GM19372 (cell line): ENCODE measurements around the gene COL13A1.

Experiments
- ATAC-seq: cut with Tn5 transposase; IDR thresholded peaks from one replicate; pipeline ENCODE4 v1.9.1; 2021; ENCODE audit warnings: mild to moderate bottlenecking, low read depth, moderate library complexity; ENCODE audit not compliant: unreplicated experiment

Gene COL13A1

DNA sequence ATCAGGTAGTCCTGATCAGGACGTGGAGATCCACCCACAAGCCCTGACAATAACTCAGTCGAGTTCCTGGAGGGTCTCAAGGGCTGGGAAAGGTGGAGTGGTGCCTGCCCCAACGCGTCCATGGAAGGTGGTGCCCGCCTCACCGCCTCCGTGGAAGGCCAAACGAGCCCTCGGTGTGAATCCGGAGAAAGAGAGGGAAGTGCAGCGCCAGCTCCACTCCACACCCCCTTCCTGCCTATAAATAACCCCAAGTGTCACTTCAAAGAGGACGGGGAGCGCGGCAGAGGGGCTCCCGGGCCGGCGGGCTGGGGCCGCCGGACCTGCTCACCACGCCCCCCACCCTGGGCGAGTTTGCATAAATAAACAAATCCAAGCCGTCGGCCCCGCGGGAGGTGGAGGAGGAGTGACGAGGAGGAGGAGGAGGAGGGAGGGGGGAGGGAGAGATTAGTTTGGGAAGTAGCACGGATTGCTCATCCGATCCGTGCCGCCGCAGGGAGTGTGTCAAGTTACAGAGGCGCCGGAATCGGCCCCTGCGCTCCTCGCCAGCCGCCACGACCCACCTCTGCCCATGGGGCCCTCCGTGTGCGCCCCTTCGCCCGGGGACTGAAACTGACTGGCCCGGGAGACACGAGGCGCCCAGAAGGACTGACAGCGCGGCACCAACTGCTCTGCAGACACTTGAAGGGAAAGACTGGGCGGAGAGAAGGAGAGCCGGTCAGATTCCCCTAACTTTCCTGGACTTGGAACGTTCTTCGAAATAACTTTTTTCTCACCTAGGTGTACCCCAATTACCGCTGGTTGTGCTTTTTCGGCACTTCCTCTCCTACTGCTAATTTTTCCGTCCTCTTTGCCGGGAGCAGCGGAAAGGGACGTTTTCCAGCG is at the start of gene COL13A1:
Gene COL13A1 (plus strand): TSS at position 473 of the 882 bp plus-strand sequence. CDS start 518 bp downstream, outside the sequence.
- ATAC-seq, result no peak

DNA sequence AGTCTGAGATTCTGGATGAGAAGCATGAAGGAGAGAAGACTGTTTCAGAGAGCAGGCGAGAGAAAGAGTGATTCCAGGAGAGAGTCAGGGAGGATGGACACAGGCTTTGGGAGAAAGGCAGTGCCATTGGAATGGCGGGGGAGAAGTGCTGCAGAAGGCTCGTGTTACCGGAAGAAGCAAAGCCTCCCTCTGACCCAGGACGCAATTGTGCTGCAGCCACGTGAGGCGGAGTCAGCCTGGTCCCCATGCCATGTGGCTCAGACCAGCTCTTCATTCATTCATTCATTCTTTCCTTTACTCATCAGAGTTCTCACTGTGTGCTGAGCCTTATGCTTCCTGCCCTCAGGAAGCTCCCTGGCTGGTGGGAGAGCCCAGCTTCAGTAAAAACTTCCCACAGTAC is 49.2 kb upstream of the COL13A1 start:
- no peak for ATAC-seq

DNA sequence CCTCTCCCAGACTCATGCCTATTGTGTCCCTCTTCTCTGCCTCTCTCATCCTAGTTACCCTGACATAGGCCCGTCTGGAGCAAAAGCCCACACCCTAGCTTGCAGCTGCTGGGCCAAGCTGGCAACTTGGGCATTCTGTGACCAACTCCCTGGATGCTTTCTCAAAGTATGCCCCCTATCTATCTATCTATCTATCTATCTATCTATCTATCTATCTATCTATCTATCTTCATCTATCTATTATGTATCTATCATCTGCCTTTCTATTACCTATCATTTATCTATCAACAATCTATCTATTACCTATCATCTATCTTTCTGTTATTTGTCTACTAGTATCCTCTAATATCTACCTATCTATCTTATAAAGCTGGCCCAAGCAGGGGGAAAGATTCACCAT is 45.4 kb upstream of the COL13A1 start:
- no peak for ATAC-seq

DNA sequence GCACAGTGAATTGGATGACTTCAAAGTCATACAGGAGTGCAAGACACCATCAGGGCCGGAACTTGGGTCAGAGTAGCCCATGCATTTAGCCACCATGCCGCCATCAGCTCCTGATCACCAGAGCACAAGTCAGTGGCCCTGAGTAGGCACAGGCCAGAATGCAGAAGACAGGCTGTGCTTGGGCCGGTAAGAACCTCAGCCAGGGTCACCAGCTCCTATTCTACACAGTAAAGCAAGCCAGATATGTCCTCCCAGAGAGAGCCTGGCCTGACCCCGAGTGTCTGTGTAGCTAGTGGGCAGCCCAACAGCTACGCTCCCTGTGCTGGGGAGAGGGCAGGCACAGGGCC is 44.5 kb upstream of the COL13A1 start:
- ATAC-seq, result no peak

DNA sequence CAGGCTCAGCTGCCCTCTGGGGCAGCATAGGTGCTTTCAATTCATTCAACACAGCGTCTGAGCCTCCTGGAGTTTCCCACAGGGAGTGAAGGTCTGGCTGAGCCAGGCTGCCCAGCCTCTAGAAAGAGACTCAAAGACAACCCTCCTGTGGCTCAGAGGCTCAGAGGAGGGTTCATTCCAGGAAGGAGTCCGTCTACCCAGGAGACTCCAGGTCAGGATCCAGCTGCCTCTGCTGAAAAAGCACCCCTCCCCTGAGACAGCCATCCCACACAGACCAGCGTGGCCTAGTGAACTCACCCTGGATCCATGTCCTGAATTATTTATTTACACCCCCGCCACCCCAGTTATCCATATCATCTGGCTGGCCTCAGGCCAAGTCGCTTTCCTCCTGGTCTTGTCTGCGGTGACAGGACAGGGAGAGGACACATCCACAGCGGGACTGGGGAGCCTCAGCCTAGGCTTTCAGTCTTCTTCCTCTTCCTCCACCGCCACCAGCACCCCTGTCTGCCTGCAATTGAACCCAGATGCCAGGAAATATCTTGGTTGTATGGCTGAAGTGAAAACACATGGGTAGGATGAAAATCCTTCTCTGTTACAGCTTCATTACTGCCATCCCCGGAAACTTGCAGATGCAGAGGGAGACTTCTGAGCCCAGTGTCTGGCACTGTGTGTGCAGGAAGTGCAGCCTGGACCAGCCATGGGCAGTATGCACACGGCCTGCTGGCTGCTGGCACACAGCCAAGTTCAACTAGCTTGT is 44.0 kb upstream of the COL13A1 start:
- ATAC-seq, result no peak

DNA sequence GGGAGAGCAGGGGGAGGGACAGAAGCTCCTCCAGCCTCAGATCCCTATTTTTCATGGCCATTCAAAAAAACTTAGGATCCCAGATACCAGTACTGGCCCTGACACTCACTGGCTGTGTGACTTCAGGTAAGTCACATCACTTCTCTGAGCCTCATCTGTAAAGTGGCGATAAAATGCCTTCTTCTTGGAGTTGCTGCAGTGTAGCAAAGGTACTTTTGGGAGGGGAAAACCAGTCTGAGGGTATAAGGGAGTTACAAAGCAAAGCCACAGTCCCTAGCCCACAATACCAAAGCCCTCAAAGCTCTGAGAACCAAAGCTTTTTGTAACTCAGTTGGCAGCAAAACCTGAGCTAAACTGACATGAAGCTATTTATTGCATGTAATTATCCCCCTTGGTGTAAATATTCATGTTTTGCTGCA is 43.4 kb upstream of the COL13A1 start:
- no peak for ATAC-seq

DNA sequence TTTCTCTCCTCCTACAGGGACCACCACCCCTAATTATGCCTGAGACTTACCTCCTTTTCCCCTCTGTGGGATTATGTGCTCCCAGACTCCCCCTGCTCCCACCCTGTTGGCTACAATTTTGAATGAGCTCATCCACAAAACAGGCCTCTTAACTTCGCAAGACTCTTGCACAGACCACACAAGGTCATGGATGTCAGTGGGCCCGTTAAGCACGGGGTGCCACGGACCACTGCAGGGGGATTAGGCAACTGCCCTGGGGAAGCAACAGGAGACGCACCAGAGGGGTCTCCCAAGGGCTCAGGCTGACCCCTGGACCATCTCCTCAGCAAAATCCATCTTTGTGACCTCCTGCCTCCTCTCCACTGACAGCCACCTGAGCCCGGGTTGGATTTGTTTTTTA is 42.1 kb upstream of the COL13A1 start:
- no peak for ATAC-seq

DNA sequence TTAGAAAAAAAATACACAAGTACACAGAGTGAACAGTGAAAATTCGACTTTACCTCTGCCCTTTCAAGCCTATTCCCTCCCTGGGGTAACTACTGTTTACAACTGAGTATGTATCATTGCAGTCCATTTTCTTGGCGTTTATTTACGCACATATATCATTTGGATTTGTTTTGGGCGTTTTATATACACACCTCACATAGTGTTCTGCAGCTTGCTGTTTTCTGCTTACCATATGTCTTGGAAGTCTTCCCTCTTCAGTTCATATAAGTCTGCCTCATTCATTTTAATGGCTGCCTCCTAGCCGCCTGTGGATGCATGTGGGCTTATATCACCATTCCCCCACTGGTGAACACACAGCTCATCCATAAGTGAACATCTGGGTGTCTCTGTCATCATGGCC is 41.6 kb upstream of the COL13A1 start:
- ATAC-seq, result no peak

DNA sequence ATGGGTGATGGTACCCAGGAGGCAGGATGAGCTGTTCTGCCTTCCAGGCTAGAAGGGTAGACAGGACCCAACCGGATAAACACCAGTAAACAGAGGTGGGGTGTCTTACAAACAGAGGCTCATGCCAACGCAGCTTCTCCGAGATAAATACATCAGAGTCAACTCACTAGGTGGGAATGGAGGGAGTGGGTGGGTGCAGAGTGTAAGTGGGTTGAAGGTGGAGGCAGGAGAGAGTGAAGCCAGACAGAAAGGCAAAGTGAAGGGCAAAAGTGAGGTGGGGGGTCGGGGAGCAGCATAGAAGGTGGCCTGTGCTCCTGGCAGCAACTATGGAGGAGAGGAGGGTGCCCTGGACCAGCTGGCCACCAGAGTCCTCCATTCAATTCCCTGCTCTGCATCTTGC is 40.4 kb upstream of the COL13A1 start:
- ATAC-seq, result no peak

DNA sequence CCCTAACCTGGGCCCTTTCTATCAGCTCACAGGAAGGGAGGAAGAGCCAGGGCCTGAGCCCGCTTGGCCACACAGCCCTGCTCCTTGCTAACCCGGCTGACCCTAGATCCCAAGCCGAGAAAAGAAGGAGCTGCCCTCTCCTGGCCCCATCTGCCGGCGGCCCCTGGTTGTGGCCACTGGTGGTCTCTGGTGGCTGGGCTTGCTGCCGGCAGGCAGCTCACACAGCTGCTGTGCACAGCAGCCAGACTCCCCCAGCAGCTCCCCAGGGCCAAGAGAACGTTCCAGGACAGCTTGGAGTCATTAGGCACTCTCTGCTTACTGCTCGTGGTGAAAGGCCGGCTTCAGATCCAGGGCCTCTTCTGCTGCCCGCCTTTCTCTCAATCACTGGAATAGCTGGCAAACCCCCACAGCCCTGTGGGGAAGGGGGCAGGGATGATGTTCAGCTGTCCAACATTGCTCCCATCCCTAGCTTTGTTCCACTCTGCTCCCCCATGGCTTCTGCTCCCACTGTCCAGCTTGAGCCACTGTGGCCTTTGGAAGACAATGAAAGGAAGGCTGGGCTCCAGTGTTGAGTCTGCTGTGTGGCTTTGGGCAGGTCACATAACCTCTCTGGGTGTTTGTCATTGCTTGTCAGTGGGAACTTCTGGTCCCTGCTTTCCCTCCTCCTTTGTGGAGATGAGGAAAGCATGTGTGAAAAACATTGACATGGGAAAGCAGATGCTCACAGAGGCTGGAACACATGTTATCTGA is 35.4 kb upstream of the COL13A1 start:
- ATAC-seq, result no peak

DNA sequence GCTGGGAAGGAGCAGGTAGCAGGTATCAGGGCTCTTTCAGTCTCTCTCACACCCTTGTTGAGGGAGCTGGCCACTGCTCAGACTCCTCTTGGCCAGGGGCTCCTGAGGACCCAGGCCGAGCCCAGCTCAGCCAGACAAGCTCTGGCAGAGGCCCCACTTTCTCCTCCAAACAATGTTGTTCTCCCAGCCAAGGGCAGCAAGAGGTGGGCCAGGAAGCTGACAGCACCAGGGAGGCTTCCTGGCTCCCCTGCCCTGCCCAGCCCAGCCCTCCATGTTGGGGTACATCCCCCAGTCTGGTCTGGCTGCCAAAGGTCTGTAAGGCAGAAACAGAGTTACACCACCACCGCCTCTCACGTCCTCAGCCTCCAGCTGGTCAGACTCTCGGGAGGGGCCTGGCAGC is 33.9 kb upstream of the COL13A1 start:
- ATAC-seq, result no peak

DNA sequence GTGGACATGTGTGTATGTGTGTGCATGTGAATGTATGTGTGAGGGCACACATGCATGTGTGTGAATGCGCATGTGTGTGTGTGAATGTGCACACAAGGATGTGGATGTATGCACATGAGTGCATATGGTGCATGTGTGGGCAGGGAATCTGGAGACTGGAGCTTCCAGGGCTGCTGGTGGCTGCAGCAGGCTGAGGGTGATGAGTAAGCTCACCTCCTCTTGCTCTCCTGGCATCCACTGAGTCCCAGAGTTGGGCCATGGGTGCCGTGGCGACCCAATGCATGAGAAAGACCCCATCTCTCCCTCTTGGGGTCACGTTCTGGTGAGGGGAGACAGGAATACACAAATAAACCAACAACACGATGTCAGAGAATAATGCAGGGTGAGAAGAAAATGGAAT is 33.3 kb upstream of the COL13A1 start:
- ATAC-seq, result no peak

DNA sequence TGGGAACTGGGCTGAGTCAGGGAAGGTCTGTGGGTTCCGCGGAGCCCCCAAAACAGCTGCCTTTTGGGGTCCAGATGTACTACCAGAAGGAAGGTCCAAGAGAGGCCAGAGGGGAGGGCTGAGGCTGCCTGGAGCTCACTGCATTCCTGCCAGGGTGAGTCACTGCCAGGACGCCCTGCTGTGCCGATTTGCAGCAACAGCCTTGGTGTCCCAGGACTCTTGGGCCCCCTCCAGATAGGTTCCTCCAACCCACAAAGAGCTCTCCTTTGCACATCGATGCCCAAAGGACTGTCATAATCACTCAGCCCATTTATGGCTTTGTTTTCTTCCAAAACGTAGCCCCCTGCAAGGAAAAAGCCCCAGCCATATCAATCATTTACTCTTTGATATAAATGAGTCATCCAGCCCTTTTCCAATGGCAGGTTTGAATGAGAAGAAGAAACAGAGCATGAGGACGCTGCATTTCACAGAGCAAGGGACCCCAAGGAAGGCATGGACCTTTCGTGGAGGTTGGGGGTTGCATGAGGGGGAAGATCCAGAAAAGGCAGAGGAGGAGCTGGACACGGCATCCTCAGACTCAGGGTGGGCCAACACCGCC is 32.2 kb upstream of the COL13A1 start:
- no peak for ATAC-seq

DNA sequence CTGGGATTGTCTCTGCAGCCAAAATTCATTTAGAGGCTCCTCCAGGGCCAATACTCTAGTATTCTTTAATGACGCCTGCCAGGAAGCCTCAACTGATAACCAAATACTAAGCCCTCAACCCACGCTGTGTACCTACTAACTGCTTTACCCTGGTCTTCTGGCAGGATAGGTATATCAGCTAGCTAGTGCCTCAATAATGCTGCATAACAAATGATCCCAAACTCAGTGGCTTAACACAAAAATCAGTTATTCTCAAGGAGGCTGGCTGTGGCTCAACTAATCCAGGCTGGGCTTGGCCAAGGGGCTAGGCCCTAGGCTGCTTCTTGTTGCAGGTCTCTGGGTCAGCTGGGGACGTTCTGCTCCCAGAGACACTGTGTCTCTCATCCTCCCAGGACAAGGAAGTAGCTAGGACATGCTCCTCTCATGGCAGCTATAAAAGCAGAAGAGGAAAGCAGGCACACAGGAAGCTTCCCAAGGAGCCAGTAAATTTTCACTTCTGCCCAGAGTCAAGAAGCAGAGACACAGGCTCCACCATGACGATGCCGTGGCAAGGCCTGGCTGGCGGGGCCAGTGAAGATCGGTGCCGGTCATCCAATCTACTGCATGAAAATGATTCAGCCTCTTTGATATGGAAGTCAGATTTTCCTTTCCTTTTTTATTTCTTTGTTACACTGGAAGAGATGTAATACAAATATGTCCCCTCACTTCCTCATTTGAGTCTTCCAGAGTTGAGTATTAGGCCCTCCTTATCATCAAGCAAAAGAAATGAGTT is 28.6 kb upstream of the COL13A1 start:
- no peak for ATAC-seq

DNA sequence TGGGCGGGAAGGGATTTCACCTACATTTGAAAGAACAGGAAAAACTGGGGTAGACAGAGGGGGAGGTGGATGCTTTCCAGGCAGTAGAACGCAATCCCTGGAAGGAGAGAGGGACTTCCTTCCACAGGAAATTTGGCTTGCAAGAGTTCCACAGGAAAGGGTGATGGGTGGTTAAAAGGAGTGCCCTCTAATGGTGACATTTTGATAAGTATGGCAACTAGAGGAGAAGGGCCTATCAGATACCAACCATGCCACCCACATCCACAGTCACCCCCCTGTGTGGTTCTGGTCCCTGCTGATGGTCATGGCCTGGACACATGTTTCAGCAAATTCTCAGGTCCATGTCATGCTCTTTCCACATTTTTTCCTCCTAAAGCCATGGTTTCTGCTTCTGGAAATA is 27.1 kb upstream of the COL13A1 start:
- ATAC-seq, result no peak

DNA sequence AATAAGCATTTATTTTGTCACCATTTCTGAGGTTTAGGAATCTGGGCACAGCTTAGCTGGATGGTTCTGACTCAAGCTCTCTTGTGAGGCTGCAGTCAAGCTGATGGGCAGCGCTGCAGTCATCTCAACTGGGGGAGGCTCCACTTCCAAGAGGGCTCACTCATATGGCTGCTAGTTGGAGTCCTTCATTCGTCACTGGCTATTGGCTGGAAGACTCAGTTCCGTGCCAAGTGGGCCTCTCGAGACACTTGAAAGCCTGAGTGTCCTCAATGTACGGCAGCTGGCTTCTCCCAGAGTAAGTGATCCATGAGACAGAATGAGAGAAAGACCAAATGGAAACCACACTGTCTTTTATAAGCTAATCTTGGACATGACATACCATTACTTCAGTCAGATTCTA is 21.6 kb upstream of the COL13A1 start:
- ATAC-seq, result no peak

DNA sequence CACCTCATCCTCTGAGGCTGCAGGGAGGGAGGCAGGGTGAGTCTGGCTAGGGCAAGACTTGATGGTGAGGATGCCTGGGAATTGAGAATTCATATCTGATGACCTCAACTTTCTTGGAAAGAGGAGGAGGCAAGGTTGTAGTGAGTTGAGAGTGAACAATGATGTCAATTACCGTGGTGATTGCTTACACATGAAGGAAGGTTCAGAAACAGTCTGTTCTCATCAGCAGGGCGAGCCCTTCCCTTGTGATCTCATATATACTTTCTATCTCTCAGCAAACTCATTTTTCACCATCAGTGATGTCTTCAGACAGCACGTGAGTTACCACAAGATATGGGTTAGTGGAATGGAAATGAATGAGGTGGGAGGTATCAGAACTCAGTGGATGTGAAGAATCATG is 20.1 kb upstream of the COL13A1 start:
- no peak for ATAC-seq

DNA sequence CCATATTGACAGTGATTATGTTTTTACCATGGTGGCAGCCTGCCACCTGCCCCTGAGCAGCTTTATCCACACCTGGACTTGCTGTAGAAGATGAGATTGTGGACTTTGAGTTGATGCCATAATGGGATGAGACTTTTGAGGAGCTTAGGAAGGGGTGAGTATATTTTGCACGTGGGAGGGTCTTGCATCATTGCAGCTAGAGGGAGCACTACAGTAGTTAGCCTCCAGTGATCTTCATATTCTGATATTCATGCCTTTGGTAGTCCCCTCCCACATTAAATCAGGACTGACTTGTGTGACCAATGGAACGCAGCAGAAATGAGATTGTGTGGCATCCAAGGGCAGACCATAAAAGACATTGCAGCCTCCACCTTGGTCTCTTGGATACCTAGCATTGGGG is 18.2 kb upstream of the COL13A1 start:
- ATAC-seq, result no peak

DNA sequence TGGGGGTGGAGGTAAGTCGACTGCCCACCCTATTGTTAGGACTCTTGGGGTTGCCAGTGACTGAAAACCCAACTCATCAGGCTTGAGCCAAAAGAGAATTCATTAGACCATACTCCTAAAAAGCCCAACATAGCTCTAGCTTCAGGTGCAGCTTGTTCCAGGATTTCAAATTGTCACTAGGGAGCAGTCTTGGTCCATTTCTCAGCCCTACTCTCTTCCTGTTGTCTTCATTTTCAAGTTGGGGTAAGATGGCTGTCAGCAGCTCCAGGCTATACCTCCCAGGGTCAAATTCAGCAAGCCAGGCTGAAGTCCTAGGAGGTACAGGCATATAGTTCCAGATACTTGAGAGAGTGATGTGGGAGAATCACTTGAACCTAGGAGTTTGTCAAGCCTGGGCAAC is 14.9 kb upstream of the COL13A1 start:
- ATAC-seq, result no peak

DNA sequence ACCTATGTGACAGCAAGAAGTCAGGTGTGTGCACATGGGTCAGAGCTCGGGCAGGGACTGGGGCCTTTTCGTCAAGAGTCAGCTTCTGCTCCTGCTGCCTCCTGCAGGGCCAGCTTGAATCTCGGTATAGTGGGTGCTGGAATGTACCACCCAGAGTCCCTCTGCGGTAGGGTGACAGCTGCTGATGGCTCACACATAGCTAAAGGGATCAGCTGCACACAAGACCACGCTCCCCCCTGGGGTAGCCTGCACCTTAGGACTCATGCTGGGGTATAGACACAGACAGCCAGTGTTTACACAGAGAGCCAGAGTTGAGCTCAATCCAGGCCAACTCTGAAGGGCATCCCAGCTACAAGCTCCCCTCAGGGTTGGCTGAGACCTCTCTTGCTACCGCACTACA is 14.0 kb upstream of the COL13A1 start:
- no peak for ATAC-seq
